Lower leg skin (tissue), 4 donors: Measurements from ENCODE around the gene SCUBE3. TPM values are rescaled to one million over a fixed set of nuclear protein-coding genes. Genes with fewer than 3 reads are reported as not detected.

Experiments used
- DNase-seq, 2 donors: peaks; one replicate each; pipeline ENCODE4 v3.0.0-alpha.2; 2019; ENCODE audit warnings: low spot score in 2 of 2
- H3K4me3 ChIP-seq: fragments of 200-600 bp; sonication (generic); 2 replicates; pipeline ENCODE4 v1.5.1; 2017; ENCODE audit warnings: mild to moderate bottlenecking, low read depth; ENCODE audit not compliant: poor library complexity, severe bottlenecking
- POLR2A ChIP-seq, 2 donors: fragments of 450-650 bp; IDR thresholded peaks; one replicate each; pipeline ENCODE4 v1.6.1; 2016 to 2017; ENCODE audit warnings: antibody characterized with exemption in 2 of 2, mild to moderate bottlenecking in 1 of 2, moderate library complexity in 1 of 2
- WGBS, 2 donors: methylation state at CpG; one replicate each; pipeline ENCODE4 v1.1.5; 2018; 5-methylcytosine and 5-hydroxymethylcytosine counted together
- intact Hi-C: fragments of 100-400 bp; cut with DNase I; formaldehyde crosslinking; loops from one replicate; pipeline ENCODE4 v1.15.0; 2023; ENCODE audit warnings: low total_unique reads
- total RNA-seq, 4 donors: library from RNA; depleted of rRNA; stranded (reverse); fragments of >200 nt; gene quantifications; one replicate each; pipeline ENCODE4 v1.1.0, GENCODE V29; 2016
- TF ChIP-seq, protein P1 (sequence below), 3 donors: fragments of 450-650 bp; IDR thresholded peaks; one replicate each; pipeline ENCODE4 v1.5.1; 2016; ENCODE audit warnings: antibody characterized with exemption in 3 of 3, mild to moderate bottlenecking in 3 of 3, moderate library complexity in 2 of 3

Gene SCUBE3
- total RNA-seq, 4 donors from 2014 or later: 0.13 to 0.91 (median 0.39) TPM; not detected in 1

DNA sequence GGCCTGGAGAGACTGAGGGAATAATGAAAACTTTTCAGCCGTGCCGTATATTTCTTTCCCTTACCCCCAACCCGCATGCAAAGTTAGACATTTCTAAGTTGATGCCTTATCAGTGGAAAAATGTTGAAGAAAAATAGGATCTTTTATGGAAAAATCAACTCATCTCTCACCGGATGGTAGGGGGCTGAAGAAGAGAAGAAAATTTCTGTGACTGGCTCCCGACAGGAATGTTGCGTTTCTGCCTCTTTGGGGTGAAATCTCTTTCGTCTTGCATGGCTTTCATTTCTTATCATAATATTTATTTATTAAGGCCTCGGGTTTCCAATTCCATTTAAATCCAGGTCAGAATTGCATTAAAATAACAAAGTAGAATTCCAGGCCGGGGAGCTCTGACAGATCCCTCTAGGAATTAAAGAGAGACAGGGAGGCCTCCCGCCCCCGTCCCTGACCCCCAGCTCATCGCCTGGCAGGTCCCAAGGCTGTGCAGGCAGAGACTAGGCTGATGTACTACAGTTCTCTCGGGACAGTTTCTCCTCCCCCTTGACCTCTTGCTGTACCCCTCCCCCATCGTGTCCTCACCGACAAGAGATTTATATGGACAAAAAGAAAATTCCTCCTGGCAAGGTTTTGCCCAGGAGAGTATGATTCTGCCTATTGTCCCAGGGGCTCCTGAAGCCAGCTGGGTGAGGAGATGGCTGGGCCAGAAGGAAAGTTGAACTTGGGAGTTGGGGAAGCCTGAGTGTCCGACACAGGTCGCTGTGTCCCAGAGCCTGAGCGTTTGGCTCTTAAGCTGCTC, 1.3 kb downstream of the SCUBE3 start:
- TF ChIP-seq, protein P1, sequence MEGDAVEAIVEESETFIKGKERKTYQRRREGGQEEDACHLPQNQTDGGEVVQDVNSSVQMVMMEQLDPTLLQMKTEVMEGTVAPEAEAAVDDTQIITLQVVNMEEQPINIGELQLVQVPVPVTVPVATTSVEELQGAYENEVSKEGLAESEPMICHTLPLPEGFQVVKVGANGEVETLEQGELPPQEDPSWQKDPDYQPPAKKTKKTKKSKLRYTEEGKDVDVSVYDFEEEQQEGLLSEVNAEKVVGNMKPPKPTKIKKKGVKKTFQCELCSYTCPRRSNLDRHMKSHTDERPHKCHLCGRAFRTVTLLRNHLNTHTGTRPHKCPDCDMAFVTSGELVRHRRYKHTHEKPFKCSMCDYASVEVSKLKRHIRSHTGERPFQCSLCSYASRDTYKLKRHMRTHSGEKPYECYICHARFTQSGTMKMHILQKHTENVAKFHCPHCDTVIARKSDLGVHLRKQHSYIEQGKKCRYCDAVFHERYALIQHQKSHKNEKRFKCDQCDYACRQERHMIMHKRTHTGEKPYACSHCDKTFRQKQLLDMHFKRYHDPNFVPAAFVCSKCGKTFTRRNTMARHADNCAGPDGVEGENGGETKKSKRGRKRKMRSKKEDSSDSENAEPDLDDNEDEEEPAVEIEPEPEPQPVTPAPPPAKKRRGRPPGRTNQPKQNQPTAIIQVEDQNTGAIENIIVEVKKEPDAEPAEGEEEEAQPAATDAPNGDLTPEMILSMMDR (IDR thresholded peaks at IDR 0.05): no peak
- no peak for TF ChIP-seq POLR2A (IDR thresholded peaks at IDR 0.05)
- H3K4me3 ChIP-seq: no peak overlapping the region
- WGBS, 2 donors: 49 to 67% methylated on average over 18 of the region's 18 CpGs
- DNase-seq: no peak
- intact Hi-C loops: no loop called here

DNA sequence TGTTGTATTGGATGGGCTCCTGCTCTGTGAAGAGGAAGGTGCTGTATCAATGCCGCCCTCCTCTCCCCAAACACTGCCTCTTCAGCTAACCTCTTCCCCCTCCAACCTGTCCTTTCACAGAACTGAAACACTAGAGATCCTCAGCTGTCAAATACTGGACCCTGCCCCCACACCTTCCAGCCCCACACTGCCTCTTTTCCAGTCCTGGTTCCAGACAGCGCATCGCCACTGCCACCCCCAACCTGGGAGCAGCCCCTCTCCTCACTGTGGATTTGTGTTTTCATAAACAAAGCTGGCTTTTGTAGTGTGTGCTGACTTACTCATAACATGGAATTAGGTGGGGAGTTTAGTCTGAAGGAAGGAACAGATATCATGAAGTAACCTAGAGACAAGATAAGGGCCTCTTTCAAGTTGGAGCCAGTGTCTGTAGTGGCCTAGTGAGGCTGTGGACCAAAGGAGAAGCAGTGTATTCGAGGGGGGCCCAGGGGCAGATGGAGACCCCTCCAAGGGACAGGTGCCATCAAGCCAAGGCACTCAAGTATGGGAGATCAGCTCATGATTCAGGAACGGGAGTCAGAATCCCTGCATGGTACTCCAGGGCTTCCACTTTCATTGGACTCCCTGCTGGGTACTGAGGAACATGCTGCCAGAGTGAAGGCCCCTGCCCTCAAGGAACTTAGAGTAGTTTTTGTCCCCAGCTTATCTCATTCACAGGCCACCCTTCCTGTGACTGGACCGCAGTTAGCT, 2.1 kb downstream of the SCUBE3 start:
- WGBS, 2 donors: 86 to 88% methylated on average over 6 of the region's 6 CpGs
- no peak overlapping the region for H3K4me3 ChIP-seq
- intact Hi-C loops: no loop called here
- no peak for DNase-seq
- TF ChIP-seq POLR2A (IDR thresholded peaks at IDR 0.05): no peak
- TF ChIP-seq, protein P1 (IDR thresholded peaks at IDR 0.05): no peak

DNA sequence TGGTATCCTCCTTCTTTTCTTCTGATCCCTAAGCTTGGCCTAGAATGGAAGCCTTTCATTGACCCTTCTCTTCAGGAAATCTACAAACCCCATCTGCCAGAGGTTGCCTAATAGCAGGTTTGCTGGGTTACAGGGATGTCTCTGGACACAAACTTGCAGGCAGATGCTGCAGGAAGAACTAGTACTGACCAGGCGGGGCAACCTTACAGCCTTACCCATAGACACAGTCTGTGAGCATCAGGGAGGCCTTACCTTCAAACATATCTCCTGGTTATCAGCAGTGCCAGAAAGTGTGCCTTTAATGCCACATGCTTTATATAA, 2.6 kb downstream of the SCUBE3 start:
- TF ChIP-seq, protein P1 (IDR thresholded peaks at IDR 0.05): no peak
- TF ChIP-seq POLR2A (IDR thresholded peaks at IDR 0.05): no peak
- H3K4me3 ChIP-seq: no peak overlapping the region
- intact Hi-C loops: no loop called here
- DNase-seq: no peak
- 93 to 100% methylated on average over 1 of the region's 1 CpG for WGBS, 2 donors

DNA sequence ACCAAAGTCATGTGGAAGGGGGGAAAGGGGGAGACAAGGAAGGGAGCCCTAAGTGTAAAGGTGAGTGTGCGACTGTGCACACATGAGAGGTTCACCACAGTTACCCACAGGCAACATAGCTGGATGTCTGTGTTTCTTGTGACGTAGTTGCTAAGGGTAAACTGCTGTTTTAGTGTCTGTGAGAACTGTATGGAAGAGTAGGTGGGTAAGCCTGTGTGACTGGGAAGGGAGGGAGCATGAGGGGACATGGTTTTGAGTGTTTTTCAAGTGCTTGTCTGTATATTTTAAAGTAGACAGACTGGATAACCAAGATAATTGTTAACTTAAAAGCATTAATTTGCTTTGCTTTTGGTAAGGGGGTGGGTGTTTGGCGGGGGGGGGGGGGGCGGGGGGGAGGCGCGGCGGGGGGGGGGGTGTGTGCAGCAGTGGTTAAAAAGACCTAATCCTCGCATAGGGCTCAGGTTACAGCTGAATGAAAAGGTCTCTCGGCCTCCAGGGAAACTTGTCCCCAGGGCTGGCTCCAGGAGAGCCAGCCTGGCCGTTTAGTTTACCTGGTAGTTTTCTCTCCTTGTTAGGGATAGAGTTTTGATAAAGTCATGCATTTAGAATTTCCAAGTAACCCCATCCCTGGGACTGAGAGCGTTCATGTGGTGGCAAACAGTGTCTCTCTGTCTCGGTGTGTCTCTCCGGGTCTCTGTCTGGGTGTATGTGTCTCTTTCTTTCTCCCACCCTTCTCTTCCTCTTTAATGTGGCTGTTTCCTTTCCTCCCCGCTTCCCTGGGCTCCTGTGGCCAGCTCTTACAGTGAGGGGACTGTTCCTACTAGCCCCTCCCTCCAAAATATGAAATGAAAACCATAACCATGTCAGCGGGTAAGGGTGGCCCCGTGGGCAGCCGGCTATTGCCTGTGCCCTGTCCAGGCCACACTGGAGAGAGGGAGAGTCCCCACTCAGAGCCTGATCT, 3.4 kb downstream of the SCUBE3 start:
- intact Hi-C loops: no loop called here
- TF ChIP-seq, protein P1 (IDR thresholded peaks at IDR 0.05): no peak
- no peak for TF ChIP-seq POLR2A (IDR thresholded peaks at IDR 0.05)
- 34 to 45% methylated on average over 13 of the region's 17 CpGs for WGBS, 2 donors
- DNase-seq: no peak
- no peak overlapping the region for H3K4me3 ChIP-seq

DNA sequence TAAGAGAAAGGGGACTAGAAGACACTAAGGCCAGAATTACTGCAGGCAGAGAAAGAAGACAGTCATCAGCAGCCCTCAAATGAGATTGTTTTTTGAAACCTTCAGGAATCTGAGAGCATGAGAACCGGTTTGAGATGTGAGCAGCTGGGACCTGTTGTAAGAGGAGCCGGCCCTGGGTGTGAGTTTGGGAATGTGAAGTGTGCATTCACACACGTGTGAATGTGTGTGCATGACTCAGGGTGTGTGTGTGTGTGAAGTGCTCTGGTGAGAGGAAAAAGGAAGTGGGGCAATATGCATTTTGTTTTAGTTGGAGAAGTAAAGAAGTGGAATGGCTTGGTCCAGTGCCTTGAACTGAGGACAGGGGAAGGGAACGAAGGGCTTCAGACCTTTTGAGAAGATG, 4.3 kb downstream of the SCUBE3 start:
- TF ChIP-seq, protein P1 (IDR thresholded peaks at IDR 0.05): no peak
- no peak for TF ChIP-seq POLR2A (IDR thresholded peaks at IDR 0.05)
- no peak for DNase-seq
- intact Hi-C loops: no loop called here
- H3K4me3 ChIP-seq: no peak overlapping the region
- WGBS, 2 donors: 48 to 51% methylated on average over 4 of the region's 4 CpGs
